Endothelial cell (in vitro differentiated cells): ENCODE results near the gene DMBX1. TPM values are rescaled to one million over a fixed set of nuclear protein-coding genes. Genes with fewer than 3 reads are reported as not detected.

Experiments
- DNase-seq: peaks from one replicate; pipeline ENCODE4 v3.0.0; 2021; ENCODE audit warnings: low spot score
- H3K27ac Mint-ChIP-seq: one replicate; pipeline ENCODE4 v1.8.0; 2021; ENCODE audit warnings: mixed read lengths, inconsistent platforms; ENCODE audit not compliant: unreplicated experiment
- H3K27me3 Mint-ChIP-seq: one replicate; pipeline ENCODE4 v1.8.0; 2021; ENCODE audit warnings: mild to moderate bottlenecking, moderate library complexity, mixed read lengths, inconsistent platforms; ENCODE audit not compliant: unreplicated experiment
- H3K36me3 Mint-ChIP-seq: one replicate; pipeline ENCODE4 v1.8.0; 2021; ENCODE audit warnings: mild to moderate bottlenecking, low read depth, mixed read lengths, inconsistent platforms; ENCODE audit not compliant: unreplicated experiment
- H3K4me1 Mint-ChIP-seq: one replicate; pipeline ENCODE4 v1.8.0; 2021; ENCODE audit warnings: mild to moderate bottlenecking, mixed read lengths, inconsistent platforms; ENCODE audit not compliant: unreplicated experiment
- H3K4me3 Mint-ChIP-seq: one replicate; pipeline ENCODE4 v1.8.0; 2021; ENCODE audit warnings: mild to moderate bottlenecking, mixed read lengths, inconsistent platforms; ENCODE audit not compliant: unreplicated experiment
- H3K9me3 Mint-ChIP-seq: one replicate; pipeline ENCODE4 v1.8.0; 2021; ENCODE audit warnings: mixed read lengths, inconsistent platforms; ENCODE audit not compliant: unreplicated experiment
- long read RNA-seq: library from polyadenylated mRNA; unstranded; transcript quantifications from one replicate; pipeline ENCODE4 v2.0.0, GENCODE V29; 2020; ENCODE audit not compliant: unreplicated experiment
- total RNA-seq: library from RNA; stranded (reverse); fragmentation: NEBNext Ultra II Directional; extraction: Animal tissue kit (Norgen Biotek cat#: 25700); gene quantifications from one replicate; pipeline ENCODE4 v1.2.1, GENCODE V29; 2021; ENCODE audit not compliant: unreplicated experiment
- TF ChIP-seq, protein P1 (sequence below): fragments of 200-600 bp; sonication (generic); IDR thresholded peaks from one replicate; pipeline ENCODE4 v1.5.0; 2021; ENCODE audit warnings: antibody characterized with exemption; ENCODE audit not compliant: unreplicated experiment

Gene DMBX1
- total RNA-seq, result not detected
- long read RNA-seq, result 0 reads

GRCh38 chr1:46489638-46490405 lies at the start of gene DMBX1:
Gene DMBX1, plus strand, starts transcription at chr1:46489836. Its CDS starts 17,175 bp downstream, at chr1:46507011.
- no peaks in the 10 kb centered on the region for H3K9me3 Mint-ChIP-seq
- DNase-seq, result peak; percentile 30
- peak within 1 kb of the TSS; percentile 67 for H3K4me3 Mint-ChIP-seq
- H3K27me3 Mint-ChIP-seq, result peaks cover 58% of the 10 kb centered on the region
- H3K4me1 Mint-ChIP-seq, result peaks cover 19% of the 10 kb centered on the region
- H3K36me3 Mint-ChIP-seq, result no peaks in the 10 kb centered on the region
- TF ChIP-seq, protein P1, sequence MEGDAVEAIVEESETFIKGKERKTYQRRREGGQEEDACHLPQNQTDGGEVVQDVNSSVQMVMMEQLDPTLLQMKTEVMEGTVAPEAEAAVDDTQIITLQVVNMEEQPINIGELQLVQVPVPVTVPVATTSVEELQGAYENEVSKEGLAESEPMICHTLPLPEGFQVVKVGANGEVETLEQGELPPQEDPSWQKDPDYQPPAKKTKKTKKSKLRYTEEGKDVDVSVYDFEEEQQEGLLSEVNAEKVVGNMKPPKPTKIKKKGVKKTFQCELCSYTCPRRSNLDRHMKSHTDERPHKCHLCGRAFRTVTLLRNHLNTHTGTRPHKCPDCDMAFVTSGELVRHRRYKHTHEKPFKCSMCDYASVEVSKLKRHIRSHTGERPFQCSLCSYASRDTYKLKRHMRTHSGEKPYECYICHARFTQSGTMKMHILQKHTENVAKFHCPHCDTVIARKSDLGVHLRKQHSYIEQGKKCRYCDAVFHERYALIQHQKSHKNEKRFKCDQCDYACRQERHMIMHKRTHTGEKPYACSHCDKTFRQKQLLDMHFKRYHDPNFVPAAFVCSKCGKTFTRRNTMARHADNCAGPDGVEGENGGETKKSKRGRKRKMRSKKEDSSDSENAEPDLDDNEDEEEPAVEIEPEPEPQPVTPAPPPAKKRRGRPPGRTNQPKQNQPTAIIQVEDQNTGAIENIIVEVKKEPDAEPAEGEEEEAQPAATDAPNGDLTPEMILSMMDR, result no peak
- H3K27ac Mint-ChIP-seq, result no peak within 1 kb of the TSS

DNA sequence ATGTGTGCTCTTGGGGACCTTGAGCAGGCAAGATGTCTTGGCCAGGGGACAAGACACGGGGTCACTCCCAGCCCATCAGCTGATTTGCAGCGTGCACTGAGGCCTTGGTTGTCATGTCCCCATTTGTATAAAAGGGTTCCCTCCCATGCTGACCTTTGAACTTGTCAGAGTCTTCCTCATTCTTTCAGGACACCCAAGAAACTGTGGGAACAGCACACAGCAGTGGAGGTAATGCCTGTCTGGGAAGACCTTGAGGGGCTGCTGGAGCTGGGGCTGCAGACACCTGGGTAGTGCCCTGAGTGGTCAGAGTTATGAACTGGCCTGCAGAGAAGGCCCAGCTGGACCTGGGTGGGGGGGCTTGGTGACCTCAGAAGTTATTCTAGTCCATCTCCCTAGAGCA lies 49.2 kb upstream of the DMBX1 start:
- no peak for DNase-seq

DNA sequence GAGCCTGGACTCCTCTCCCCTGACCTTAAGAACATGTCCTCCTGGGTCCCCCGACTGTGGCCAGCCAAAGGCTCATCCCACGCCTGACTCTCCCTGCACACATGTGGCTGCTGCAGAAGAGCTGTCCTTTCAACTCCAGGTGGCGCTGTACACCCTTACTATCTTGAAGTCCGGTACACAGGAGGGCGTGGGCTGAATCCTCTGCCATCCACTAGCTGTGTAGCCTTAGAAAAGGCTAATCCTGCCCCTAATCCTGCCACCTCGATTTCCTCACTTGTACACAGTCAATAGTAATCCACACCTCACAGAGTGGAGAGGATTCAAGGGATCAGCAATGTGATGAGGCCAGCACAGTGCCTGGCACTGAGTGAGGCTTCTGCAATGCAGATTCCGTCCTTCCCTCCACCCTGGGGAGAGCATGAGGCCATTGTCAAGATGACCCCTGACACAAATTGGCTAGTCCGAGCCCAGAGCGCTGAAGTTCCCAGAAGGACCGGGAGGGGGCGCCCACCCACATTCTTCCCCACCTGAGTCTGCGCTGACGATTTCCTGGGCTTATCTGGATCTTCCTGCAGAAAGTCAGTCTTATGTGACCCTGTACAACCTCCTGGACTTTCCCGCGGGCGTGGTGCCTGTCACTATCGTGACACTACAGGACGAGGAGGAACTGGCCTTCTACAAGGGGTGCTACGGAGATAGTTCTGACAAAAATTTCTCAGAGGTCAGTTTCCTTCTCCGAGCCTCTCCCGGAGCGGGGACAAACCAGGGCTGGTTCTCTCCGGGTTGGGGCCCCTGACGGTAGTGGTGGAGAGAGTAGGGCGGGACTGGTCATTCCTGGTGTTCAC lies 47.1 kb upstream of the DMBX1 start:
- Mint-ChIP-seq H3K27ac (peak overlapping the region; percentile 83), H3K4me3 (peak overlapping the region; percentile 89), H3K27me3 (peaks cover 15% of the 10 kb centered on the region), H3K4me1 (peaks cover 4% of the 10 kb centered on the region), H3K36me3 (no peaks in the 10 kb centered on the region), H3K9me3 (no peaks in the 10 kb centered on the region)
- DNase-seq, result peak; percentile 94
- TF ChIP-seq, protein P1, result peak; percentile 93

More for the DNA sequence above, 49.2 kb upstream of the DMBX1 start:
- H3K9me3 Mint-ChIP-seq, result no peaks in the 10 kb centered on the region
- H3K27me3 Mint-ChIP-seq, result peaks cover 18% of the 10 kb centered on the region
- peak overlapping the region; percentile 25 for H3K4me3 Mint-ChIP-seq
- H3K27ac Mint-ChIP-seq, result no peak overlapping the region
- H3K4me1 Mint-ChIP-seq, result peaks cover 4% of the 10 kb centered on the region
- H3K36me3 Mint-ChIP-seq, result no peaks in the 10 kb centered on the region
- TF ChIP-seq, protein P1, result no peak

- TF ChIP-seq, protein P1, result no peak
- Mint-ChIP-seq H3K4me3 (no peak overlapping the region), H3K36me3 (no peaks in the 10 kb centered on the region), H3K27ac (no peak overlapping the region), H3K9me3 (no peaks in the 10 kb centered on the region), H3K27me3 (peaks cover 21% of the 10 kb centered on the region), H3K4me1 (peaks cover 11% of the 10 kb centered on the region)
- no peak for DNase-seq
Measured at GRCh38 chr1:46444466-46444865, 45.2 kb upstream of the DMBX1 start.
